GM20431 (cell line): Measurements from ENCODE around the gene EDIL3.
"Not testable (repeated sequence)": the region's sequence is repeated elsewhere in the genome, so short reads cannot be mapped to it uniquely, and the experiment has no call there.

Experiments used
- in situ Hi-C: fragments of 300-500 bp; cut with MseI, MboI; formaldehyde crosslinking; loops from one replicate; pipeline ENCODE4 v1.15.0; 2020; ENCODE audit warnings: low sequenced_read_pairs; ENCODE audit not compliant: unreplicated experiment

EDIL3 gene

GRCh38 chr5:84113246-84114105 is 271.2 kb downstream of the EDIL3 start:
- in situ Hi-C loops: no loop called here

- in situ Hi-C loops: no loop called here
Measured at GRCh38 chr5:84092738-84093137, 291.9 kb downstream of the EDIL3 start.

- in situ Hi-C loops: no loop called here
Measured at GRCh38 chr5:84091127-84091799, 293.4 kb downstream of the EDIL3 start.

GRCh38 chr5:84088996-84089395 is 295.7 kb downstream of the EDIL3 start:
- in situ Hi-C loops: no loop called here

- in situ Hi-C loops: no loop called here
Measured at GRCh38 chr5:84086511-84086910, 298.2 kb downstream of the EDIL3 start.

- in situ Hi-C loops: no loop called here
Measured at GRCh38 chr5:84085387-84086041, 299.2 kb downstream of the EDIL3 start.

- in situ Hi-C loops: no loop called here
Measured at GRCh38 chr5:84080908-84081307, 303.8 kb downstream of the EDIL3 start.

- in situ Hi-C loops: no loop called here
Measured at GRCh38 chr5:84072339-84072738, 312.3 kb downstream of the EDIL3 start.

- in situ Hi-C loops: no loop called here
Measured at GRCh38 chr5:84069608-84070179, 315.0 kb downstream of the EDIL3 start.

- in situ Hi-C loops: no loop called here
Measured at GRCh38 chr5:84063041-84063440, 321.6 kb downstream of the EDIL3 start.

GRCh38 chr5:84059672-84060071 is 325.0 kb downstream of the EDIL3 start:
- in situ Hi-C loops: no loop called here

GRCh38 chr5:84058561-84058960 is 326.1 kb downstream of the EDIL3 start:
- in situ Hi-C loops: no loop called here

GRCh38 chr5:84057211-84057610 is 327.5 kb downstream of the EDIL3 start:
- in situ Hi-C loops: no loop called here

- in situ Hi-C loops: no loop called here
Measured at GRCh38 chr5:84045964-84046363, 338.7 kb downstream of the EDIL3 start.

- in situ Hi-C loops: no loop called here
Measured at GRCh38 chr5:84036842-84037241, 347.8 kb downstream of the EDIL3 start.

- in situ Hi-C loops: no loop called here
Measured at GRCh38 chr5:84032324-84032723, 352.4 kb downstream of the EDIL3 start.

- in situ Hi-C loops: no loop called here
Measured at GRCh38 chr5:84028093-84028492, 356.6 kb downstream of the EDIL3 start.

GRCh38 chr5:84018521-84018920 is 366.2 kb downstream of the EDIL3 start:
- in situ Hi-C loops: not testable (repeated sequence)

- in situ Hi-C loops: no loop called here
Measured at GRCh38 chr5:84017523-84018172, 367.0 kb downstream of the EDIL3 start.

GRCh38 chr5:84016085-84016484 is 368.6 kb downstream of the EDIL3 start:
- in situ Hi-C loops: no loop called here
